DND-41 (cell line): ENCODE data around the gene MUC5B.
"Not testable (repeated sequence)": the region's sequence is repeated elsewhere in the genome, so short reads cannot be mapped to it uniquely, and the experiment has no call there.

Experiments used
- CTCF ChIP-seq: IDR thresholded peaks from 2 replicates; pipeline ENCODE4 v1.5.1; 2012; ENCODE audit warnings: borderline replicate concordance, low read length, moderate library complexity, mild to moderate bottlenecking; ENCODE audit not compliant: poor library complexity, severe bottlenecking; ENCODE audit errors: extremely low read depth
- EZH2 ChIP-seq: IDR thresholded peaks from 3 replicates; pipeline ENCODE4 v1.6.1; 2012; ENCODE audit warnings: borderline replicate concordance, low read depth, mild to moderate bottlenecking, moderate library complexity, low read length, inconsistent platforms; ENCODE audit not compliant: severe bottlenecking

- not testable (repeated sequence) for TF ChIP-seq CTCF, EZH2
Measured at GRCh38 chr11:1244557-1244956, 21.7 kb downstream of the MUC5B start.
